ENCODE measurements around the gene CDA. TPM values are rescaled to one million over a fixed set of nuclear protein-coding genes. Genes with fewer than 3 reads are reported as not detected.

The CDA gene
- total RNA-seq, 1 donor from 2014 or later = 1.5 TPM

DNA sequence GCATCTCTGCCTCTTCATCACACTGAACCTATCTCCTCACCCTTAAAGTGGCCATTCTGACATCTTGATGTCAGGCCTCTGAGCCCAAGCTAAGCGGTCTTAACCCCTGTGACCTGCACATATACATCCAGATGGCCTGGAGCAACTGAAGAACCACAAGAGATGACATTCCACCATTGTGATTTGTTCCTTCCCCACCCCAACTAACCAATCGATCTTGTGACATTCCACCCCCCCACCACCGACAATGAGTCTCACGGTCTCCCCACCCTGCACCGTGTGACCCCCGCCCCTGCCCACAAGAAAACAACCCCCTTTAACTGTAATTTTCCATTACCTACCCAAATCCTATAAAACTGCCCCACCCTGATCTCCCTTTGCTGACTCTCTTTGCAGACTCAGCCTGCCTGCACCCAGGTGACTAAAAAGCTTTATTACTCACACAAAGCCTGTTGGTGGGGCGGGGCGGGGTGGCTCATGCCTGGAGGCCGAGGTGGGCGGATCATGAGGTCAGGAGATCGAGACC is 23.4 kb downstream of the CDA start:
- Mint-ChIP-seq H3K36me3 (no peaks in the 10 kb centered on the region), H3K4me3 (no peak overlapping the region), H3K27me3 (peaks cover 14% of the 10 kb centered on the region), H3K4me1 (ENCODE audit: unreplicated experiment) (peaks cover 19% of the 10 kb centered on the region), H3K9me3 (no peaks in the 10 kb centered on the region), H3K27ac (peak overlapping the region; percentile 73)
- no peak for DNase-seq (ENCODE audit: extremely low spot score, unreplicated experiment)
- TF ChIP-seq, protein P1, sequence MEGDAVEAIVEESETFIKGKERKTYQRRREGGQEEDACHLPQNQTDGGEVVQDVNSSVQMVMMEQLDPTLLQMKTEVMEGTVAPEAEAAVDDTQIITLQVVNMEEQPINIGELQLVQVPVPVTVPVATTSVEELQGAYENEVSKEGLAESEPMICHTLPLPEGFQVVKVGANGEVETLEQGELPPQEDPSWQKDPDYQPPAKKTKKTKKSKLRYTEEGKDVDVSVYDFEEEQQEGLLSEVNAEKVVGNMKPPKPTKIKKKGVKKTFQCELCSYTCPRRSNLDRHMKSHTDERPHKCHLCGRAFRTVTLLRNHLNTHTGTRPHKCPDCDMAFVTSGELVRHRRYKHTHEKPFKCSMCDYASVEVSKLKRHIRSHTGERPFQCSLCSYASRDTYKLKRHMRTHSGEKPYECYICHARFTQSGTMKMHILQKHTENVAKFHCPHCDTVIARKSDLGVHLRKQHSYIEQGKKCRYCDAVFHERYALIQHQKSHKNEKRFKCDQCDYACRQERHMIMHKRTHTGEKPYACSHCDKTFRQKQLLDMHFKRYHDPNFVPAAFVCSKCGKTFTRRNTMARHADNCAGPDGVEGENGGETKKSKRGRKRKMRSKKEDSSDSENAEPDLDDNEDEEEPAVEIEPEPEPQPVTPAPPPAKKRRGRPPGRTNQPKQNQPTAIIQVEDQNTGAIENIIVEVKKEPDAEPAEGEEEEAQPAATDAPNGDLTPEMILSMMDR (conservative IDR thresholded peaks at IDR 0.05) = no peak

- Mint-ChIP-seq H3K27me3 (peaks cover 10% of the 10 kb centered on the region), H3K4me1 (ENCODE audit: unreplicated experiment) (peaks cover 19% of the 10 kb centered on the region), H3K9me3 (no peaks in the 10 kb centered on the region), H3K27ac (peak overlapping the region; percentile 92), H3K4me3 (peak overlapping the region; percentile 5), H3K36me3 (no peaks in the 10 kb centered on the region)
- TF ChIP-seq, protein P1 (conservative IDR thresholded peaks at IDR 0.05) = no peak
- no peak for DNase-seq (ENCODE audit: extremely low spot score, unreplicated experiment)
Measured at GRCh38 chr1:20614131-20614579, 25.3 kb downstream of the CDA start.

GRCh38 chr1:20615946-20616846 is 27.3 kb downstream of the CDA start:
- Mint-ChIP-seq H3K27ac (no peak overlapping the region), H3K9me3 (no peaks in the 10 kb centered on the region), H3K27me3 (peaks cover 13% of the 10 kb centered on the region), H3K4me1 (ENCODE audit: unreplicated experiment) (peaks cover 19% of the 10 kb centered on the region), H3K4me3 (no peak overlapping the region), H3K36me3 (no peaks in the 10 kb centered on the region)
- no peak for DNase-seq (ENCODE audit: extremely low spot score, unreplicated experiment)
- TF ChIP-seq, protein P1 (conservative IDR thresholded peaks at IDR 0.05) = no peak

DNA sequence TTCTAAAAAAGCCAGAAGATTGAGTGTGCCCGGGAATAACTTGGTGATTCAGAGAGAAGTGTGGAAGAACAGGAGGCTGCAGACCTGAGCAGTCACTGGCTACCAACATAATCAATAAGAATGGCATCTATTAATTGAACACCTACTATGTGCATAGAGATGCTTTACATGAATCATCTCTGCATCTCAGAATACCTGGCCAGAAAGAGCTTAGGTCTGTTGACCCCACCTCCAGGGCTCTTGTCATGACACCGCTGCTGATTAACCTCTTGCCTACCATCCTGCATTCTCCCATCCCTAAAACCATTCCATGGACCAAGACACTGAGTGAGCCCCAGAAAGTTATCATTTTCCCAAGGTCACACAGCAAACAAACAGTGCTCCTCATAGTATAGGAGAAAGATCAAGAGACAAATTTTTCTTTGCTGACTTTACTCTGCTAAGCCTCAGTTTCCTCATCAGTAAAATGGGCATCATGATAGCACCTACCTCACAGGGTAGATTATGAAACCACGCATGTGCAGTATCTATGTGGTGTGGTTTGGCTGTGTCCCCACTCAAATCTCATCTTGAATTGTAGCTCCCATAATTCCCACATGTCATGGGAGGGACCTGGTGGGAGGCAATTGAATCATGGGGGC is 28.1 kb downstream of the CDA start:
- peaks cover 13% of the 10 kb centered on the region for H3K27me3 Mint-ChIP-seq
- TF ChIP-seq, protein P1 (conservative IDR thresholded peaks at IDR 0.05) = no peak
- DNase-seq (ENCODE audit: extremely low spot score, unreplicated experiment) = no peak

GRCh38 chr1:20618550-20618949 is 29.7 kb downstream of the CDA start:
- no peak for DNase-seq (ENCODE audit: extremely low spot score, unreplicated experiment)
- H3K9me3 Mint-ChIP-seq = no peaks in the 10 kb centered on the region
- peaks cover 13% of the 10 kb centered on the region for H3K27me3 Mint-ChIP-seq
- H3K4me3 Mint-ChIP-seq = no peak overlapping the region
- H3K36me3 Mint-ChIP-seq = no peaks in the 10 kb centered on the region
- TF ChIP-seq, protein P1 (conservative IDR thresholded peaks at IDR 0.05) = no peak
- H3K4me1 Mint-ChIP-seq (ENCODE audit: unreplicated experiment) = peaks cover 17% of the 10 kb centered on the region
- no peak overlapping the region for H3K27ac Mint-ChIP-seq

More for the DNA sequence above, 28.1 kb downstream of the CDA start:
- H3K27ac Mint-ChIP-seq = no peak overlapping the region
- H3K36me3 Mint-ChIP-seq = no peaks in the 10 kb centered on the region
- H3K4me1 Mint-ChIP-seq (ENCODE audit: unreplicated experiment) = peaks cover 19% of the 10 kb centered on the region
- H3K4me3 Mint-ChIP-seq = no peak overlapping the region
- no peaks in the 10 kb centered on the region for H3K9me3 Mint-ChIP-seq

Measured in type B pancreatic cell (in vitro differentiated cells).